ENCODE data around the gene NRROS.

GRCh38 chr3:196627918-196628231 is 11.6 kb upstream of the NRROS start:
- TF ChIP-seq CTCF (conservative IDR thresholded peaks at IDR 0.05; ENCODE audit: low read depth, low read length) (no peak), EZH2phosphoT487 (IDR thresholded peaks at IDR 0.05; ENCODE audit: borderline replicate concordance, low read length) (no peak)

Data from PC-3 (cell line).